HG03354 (cell line): ENCODE data around the gene SDCBP2.

Experiments used
- ATAC-seq: cut with Tn5 transposase; IDR thresholded peaks from one replicate; pipeline ENCODE4 v1.9.1; 2021; ENCODE audit warnings: mild to moderate bottlenecking; ENCODE audit not compliant: unreplicated experiment, poor library complexity, severe bottlenecking

Gene SDCBP2

DNA sequence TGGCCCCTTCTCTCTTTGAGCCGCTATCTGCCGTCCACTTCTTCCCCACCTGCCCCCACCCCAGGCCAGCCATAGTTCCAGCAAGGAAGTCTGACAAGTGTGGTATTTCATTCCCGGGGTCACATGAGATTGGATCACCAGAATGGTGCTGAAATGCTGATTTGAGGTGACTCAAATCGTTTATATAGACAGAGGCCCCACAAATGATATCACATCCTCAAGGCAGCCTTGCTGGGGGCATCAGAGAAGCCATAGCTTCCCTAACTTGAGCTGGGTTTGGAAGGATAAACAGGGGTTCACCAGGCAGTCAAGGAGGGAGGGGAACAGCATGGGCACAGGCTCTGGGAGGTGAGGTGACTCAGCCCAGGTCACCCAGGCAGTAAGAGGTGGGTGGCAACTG is 9.9 kb downstream of the SDCBP2 start:
- ATAC-seq: no peak

DNA sequence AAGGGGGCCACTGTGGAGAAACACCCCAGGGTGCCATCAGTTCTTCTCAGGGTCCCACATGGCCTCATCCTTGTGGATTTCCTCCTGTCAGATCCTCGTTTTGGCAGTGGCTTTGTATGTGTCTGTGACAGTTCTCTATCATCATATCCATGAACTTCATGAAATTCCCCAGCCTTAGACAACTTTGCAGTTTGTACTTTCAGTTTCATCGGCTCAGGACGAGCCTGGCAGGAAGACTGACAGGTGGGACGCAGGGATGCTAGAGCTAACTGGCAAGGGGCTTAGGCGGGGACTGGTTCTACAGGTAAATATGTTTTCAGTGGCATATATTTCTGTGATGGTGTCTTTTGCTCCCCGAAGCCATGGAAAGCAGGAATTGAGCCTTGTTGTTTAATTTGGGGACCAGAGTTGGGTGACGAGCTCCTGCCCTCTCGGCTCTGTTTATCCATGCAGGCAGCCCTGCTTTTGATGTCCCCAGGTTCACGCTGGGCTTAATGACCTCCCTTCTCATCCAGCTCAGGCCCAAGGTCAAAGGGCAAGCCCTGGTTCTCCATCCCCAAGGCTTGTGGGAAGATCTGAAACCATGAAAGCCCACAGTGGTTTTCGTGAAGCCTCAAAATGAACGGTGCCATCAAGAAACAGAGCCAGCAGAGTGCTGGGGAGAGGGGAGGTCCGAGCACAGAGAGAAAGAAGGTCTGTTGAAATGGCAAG is 11.2 kb downstream of the SDCBP2 start:
- no peak for ATAC-seq

DNA sequence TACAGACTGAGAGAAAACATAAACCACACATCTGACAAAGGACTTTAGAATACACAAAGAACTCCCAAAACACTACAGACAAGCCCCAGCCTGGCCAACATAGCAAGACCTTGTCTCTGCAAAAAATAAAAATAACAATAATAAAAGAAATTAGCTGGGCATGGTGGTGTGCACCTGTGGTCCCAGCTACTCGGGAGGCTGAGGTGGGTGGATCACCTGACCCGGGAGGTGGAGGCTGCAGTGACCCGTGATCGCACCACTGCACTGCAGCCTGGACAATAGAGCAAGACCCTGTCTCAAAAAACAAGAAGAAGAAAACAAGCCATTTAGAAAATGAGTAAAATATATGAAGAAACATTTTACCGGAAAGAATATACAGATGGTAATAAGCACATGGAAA is 13.1 kb downstream of the SDCBP2 start:
- no peak for ATAC-seq

DNA sequence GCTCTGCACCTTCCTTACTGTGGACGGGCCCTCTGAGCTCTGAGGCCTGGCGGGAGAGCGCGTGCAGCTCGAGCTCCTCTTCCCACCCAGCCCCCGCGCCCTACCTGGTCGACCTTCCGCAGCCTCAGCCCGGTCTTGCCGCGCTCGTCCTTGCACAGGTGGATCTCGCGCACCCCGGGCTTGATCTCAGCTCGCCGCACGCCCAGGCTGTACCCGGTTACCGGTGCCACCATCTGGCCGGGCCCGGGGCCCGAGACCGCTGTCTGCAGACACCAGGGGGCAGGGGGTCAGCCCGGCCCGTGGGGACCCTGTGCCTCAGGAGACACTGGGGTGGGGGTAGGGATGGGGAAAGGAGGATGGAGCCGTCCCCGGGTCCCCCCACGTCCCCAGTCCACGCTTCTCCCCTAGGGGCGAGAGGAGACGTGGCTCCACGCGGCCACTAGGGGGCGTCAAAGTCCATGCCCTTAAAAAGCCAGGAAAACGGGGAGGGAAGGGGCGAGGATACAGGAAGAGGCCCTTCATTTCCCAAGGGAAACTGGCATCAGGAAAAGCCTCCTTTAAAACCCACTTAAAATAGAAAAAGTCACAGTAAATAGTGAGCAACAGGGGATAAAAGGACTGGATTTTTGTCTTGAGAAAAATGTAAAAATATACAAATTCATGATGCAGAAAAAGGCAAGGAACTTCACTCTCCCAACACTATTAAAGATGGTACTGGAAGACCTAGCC is 15.5 kb downstream of the SDCBP2 start:
- no peak for ATAC-seq

DNA sequence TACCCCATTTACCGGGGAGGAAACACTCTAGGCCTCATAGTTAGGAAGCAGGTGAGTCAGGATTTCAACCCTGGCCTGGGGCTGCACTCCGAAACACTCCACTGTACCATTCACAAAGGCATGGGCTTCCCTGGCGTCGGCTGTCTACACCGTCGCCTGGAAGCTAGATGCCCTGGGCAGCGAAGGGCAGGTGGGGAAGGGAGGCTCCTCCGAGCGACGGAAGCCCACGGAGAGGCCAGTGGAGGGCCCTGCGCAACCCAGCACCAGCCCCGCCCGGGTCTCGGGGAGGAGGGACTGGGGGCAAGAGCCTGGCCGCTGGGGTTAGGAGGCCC is 16.1 kb downstream of the SDCBP2 start:
- no peak for ATAC-seq

DNA sequence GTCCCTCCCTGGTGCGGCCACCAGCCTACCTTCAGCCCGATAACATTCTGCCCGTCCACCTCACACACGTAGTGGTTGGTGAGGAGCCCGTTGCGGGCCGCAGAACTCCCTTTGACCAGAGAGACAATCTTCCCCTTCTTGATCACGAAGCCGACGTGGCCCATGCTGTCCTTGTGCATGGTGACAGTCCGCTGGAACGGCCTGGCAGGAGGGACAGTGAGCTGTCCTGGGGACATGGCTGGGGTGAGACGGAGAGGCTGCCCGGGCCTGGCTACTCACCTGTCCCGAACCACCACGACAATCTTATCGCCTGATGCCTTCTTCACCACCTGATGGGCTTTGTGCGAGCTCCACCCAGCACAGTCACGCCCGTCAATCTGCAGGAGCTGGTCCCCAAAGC is 16.6 kb downstream of the SDCBP2 start:
- no peak for ATAC-seq

DNA sequence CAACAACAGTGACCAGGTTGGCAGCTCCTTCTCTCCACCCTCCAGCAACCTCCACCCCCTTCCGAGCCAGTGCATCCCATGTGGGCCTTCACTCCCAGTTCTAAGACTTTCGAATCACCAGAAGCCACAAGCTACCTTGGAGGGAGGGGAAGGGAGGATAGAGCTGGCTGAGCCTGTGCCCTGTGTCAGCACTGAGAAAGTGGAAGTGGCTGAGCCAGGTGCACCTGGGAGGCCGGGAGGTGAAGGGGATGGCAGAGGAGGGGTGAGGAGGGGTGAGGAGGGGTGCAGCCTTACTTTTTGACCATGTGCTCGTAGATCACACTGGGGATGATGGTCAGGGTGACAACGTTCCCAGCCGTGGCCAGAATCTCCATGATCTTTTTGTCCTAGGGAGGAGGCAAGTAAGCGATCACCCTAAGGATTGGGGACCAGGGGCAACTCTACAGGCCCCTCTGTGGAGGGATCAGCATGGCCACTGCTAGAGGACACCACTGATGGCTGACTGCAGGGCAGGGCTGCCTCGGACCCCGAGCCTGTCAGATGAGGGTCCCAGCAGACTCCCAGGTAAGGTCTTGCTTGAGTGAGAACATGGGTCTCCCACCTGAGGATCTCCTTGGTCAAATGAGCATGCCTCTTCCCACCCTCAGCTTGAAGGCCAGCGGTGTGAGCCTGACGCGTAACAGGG is 18.3 kb downstream of the SDCBP2 start:
- no peak for ATAC-seq

DNA sequence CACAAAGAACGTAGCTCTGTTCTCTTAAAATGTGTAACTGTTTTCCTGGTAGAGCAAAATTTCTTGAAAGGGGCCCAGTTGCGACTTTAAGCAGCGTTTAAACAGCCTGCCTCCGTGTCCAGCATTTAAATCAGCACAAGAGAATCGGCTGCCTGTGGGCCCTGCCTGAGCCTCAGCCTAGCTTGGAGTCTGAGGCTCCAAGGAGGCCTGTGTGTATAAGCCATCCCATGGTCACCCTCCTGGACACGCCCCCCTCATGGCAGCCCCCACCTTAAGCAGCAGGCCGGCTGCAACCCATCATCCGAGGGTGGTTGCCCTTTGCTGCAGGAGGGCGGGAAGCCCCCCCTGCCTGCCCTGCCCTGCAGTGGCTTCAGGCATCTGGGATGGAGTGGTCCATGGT is 18.9 kb downstream of the SDCBP2 start:
- no peak for ATAC-seq

DNA sequence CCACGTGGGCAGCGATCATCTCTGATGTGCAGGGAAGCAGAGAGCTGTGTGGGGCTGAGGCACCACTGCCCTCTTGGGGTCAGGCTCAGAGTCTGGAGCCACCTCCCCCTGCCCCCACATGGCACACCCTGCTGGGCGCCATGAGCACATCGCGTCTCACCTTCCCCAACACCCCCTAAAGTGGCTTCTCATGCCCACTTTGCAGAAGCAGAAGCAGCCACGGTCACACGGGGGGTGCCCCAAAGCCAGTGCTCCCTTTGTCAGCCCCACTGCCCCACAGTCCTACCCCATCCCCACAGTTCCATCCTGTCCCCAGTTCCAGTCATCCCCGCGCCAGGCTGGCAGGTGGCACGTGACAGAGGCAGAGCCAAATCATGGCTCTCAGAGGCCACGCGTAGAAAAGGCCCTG is 19.5 kb downstream of the SDCBP2 start:
- ATAC-seq: no peak

DNA sequence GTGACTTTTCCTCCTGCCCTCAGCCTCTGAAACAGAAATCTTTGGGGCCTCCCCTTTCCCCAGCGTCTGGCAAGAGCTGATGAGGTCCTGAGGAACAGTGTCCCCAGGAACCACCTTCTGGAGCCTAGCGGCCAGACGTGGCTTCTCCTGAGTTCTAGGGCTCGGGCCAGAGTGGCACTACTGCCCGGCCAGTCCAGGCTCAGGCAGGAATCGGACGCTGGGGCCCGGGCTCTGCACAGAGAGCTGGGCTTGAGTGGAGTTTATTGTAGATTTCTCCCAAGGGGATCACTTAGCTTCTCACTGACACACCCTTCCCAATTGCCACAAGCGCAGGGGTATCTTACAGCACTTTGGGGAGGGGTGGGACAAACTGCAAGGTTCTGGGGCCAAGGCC is 20.2 kb downstream of the SDCBP2 start:
- no peak for ATAC-seq

DNA sequence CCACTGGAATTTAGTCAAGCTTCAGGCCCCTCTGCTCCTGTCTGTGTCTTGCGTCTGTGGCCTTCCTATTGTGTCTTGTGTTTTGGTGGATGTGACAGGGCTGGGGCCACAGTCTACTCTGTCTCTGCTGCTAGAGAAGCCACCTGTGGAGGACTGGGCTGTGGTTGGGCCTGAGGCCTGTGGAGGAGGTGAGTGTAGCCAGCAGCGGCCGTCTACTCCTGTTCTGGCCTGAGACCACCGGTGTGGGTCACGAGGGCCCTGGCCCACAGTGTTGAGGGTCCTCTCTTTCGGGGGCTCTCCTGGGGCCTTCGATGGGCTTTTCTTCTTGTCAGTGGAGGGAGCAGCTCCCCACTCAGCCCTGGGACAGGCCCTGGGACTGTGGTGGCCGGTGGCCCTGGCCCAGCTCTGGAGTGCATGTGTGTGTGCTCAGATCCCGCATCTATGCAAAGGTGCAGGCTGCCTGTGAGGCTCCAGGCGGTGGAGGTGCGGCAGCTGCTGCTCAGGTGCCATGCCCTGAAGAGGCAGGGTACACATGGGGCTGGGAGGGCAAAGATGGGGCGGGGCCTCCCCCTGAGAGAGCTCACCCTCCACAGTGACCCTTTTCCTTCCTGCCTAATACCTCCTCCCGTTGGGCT is 20.8 kb downstream of the SDCBP2 start:
- ATAC-seq: no peak

DNA sequence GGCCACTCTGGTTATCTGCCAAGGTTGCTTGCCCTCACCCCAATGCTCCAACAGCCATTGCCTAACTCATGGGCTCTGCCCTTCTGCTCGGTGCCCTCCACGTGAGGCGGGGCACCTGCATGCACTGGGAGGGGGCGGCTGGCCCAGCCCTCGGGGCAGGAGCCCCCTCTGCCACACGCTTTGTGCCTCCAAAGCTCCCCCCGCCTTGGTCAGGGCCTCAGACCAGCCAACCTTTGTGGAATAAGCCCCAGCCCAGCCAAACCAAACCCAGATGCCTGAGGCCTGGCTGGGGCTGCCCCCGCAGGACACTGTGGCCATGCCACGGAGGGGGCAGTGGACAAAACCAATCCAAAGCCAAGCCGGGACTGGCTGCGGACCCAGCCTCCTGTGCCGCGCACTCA is 21.4 kb downstream of the SDCBP2 start:
- ATAC-seq: no peak

DNA sequence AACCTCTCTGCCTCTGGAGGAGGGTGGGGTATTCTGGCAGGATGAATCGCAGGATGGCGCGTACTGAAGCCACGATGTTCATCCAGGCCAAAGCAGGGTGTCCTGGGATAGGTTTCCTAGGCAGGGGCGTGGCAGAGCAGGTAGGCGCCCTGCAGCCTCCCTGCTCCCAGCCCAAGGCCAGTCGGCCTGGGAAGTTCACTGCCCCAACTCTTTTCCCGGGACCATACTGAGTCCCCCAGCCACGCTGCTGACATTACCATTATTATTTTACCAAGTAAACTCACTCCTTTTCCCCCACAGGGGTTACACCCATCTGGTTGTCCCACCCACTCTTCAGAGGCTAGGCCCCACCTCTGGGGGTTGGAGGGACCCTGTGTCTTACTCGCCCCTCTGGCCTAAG is 21.8 kb downstream of the SDCBP2 start:
- no peak for ATAC-seq

DNA sequence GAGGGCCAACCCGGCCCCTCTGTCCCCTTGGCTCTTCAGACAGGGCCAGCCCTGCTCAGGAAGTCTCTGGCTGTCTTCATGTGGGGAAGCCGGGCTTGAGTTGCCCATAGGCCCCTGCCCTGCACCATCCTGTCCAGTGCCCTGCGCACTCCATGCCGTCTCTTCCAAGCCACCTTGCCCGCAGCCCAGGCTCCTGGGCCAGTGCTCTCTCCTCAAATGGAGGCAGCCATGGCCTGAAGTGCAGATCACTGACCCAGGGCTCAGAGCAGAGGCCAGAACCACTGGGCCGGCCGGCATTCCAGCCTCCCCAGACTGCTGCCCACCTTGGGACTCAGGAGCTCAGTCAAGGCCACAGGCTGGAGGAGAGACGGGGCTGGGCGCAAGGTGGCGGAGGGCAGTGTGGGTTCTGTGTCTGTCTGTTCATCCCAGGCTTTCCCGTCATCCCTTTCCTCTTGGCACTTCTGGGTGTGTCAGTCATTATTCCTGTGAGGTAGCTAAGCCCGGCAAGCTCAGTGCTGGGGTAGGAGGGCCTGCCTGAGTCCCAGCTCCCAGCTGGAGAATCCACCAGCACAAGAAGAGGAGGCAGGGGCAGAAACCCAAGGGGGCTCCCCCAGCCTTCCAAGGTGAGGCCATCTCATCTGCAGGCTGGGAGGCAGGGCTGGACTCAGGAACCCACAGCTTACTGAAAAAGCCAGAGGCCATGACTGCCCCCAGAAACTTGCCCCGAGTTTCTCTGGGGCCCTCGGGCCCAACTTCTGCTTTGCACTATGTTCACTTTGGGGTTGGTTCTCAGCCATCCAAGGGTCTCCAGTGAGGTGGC is 22.4 kb downstream of the SDCBP2 start:
- ATAC-seq: no peak

DNA sequence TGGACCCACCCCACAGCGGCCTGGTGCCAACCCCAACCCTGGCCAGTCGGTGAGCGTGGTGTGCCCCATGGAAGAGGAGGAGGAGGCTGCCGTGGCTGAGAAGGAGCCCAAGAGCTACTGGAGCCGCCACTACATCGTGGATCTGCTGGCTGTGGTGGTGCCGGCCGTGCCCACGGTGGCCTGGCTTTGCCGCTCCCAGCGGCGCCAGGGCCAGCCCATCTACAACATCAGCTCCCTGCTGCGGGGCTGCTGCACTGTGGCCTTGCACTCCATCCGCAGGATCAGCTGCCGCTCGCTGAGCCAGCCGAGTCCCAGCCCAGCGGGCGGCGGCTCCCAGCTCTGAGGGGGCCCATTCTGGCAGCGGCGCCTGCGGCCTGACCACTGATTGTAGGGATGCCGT is 23.2 kb downstream of the SDCBP2 start:
- no peak for ATAC-seq

DNA sequence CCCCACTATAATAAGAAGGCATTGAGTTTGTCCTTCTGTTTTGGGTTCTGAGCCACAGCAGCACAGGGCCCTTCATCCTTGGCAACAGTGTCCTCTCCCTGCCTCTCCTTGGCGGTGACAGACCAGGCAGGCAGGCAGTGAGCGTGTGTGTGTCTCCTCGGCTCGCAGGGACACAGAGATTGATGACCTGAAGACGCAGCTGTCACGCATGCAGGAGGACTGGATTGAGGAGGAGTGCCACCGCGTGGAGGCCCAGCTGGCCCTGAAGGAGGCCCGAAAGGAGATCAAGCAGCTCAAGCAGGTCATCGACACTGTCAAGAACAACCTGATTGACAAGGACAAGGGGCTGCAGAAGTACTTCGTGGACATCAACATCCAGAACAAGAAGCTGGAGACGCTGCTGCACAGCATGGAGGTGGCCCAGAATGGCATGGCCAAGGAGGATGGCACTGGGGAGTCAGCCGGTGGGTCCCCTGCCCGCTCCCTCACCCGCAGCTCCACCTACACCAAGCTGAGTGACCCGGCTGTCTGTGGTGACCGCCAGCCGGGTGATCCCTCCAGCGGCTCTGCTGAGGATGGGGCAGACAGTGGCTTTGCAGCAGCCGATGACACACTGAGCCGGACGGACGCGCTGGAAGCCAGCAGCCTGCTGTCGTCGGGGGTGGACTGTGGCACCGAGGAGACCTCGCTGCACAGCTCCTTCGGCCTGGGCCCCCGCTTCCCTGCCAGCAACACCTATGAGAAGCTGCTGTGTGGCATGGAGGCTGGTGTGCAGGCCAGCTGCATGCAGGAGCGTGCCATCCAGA is 24.0 kb downstream of the SDCBP2 start:
- no peak for ATAC-seq

DNA sequence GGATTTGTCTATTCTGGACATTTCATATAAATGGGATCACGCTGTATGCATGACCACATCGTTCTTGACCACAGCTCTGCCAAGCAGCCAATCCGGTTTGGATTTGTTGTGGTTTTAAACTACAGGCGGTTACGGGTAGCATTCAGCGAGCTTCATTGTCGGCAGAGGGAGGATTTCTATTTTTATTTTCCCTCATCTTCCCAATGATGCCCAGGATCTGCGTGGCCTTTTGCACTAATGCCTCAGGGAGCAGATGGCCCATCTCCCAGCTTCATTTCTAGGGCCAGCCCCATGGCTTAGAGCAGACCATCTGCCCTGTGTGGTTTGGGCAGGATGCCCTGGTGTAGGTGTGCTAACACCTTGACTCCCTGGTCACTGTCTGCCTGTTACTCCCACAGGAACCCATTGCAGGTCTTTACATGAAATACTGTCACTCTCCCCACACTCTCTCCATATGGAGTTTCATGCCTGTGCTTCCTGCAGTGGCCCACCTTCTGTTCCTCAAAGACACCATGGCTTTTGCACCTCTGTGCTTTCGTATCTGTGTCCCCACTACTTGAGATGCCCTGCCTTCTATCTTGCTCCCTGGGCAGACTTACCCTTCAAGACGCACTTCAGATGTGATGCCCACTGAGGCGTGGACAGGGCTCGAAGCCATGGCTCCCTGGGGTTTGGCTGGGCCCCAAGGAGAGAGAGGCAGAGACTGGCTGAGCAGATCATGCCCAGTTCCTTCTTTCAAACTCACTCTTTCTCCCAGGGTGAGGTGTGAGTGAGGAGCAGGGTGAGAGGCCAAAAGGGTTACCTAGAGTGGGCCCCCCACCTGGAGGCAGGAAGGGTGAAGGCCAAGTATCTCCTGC is 26.0 kb downstream of the SDCBP2 start:
- ATAC-seq: no peak

DNA sequence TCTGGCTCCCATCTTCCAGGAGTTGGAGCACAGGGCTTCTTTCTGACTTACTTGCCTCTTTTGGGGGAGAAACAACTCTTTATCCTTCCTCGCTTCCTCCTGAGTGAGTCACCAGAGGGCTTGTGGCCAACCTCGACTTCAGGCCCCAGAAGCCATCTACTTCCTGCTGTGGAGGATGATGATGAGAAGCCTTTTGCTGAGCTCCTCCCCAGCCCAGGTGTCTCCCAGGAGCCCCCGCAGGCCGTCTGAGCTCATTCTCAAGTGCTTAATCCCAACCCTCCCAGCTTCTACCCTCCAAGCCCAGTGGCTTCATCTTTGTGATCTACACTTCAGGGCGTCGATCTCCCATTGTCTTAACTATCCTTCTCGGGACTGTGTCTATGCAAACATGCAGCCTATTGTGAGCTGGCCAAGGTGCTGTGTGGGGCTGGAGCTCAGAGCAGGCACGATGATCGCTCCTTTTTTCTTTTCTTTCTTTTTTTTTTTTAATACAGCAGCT is 27.9 kb downstream of the SDCBP2 start:
- ATAC-seq: no peak
